CD4-positive, alpha-beta T cell treated with Interleukin-6 for 4 hours (primary cell): Measurements from ENCODE around the gene LMO4.

Experiments used
- DNase-seq: peaks from one replicate; pipeline ENCODE4 v3.0.0-alpha.2; 2020; ENCODE audit warnings: mixed read lengths

The LMO4 gene

GRCh38 chr1:87329051-87329525, 408 bp downstream of the LMO4 start:
- DNase-seq: peak; percentile 42

DNA sequence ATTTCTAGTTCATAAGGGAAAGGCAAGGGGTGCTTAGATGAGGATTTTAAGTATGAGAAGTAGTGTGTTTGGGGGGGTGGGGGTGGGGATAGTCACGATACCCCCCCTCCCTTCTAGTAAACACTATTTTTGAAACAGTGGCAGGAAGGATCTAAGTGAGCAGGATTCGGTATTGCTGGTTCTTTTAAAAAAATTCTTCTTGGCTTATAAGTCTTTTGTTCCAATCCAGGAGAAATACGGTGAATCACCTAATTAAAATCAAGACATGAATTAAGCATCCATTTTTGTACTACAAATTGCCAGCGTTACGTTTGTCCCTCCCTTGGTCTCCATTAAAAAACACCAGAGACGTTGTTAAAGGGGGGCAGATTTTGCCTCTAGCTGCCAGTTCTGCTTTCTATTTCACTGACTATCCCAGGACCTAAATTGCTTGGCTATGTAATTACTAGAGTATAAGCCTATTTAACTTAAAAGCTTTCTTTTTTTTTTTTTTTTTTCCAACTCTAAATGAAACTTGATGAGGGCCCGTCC, 911 bp downstream of the LMO4 start:
- no peak for DNase-seq

DNA sequence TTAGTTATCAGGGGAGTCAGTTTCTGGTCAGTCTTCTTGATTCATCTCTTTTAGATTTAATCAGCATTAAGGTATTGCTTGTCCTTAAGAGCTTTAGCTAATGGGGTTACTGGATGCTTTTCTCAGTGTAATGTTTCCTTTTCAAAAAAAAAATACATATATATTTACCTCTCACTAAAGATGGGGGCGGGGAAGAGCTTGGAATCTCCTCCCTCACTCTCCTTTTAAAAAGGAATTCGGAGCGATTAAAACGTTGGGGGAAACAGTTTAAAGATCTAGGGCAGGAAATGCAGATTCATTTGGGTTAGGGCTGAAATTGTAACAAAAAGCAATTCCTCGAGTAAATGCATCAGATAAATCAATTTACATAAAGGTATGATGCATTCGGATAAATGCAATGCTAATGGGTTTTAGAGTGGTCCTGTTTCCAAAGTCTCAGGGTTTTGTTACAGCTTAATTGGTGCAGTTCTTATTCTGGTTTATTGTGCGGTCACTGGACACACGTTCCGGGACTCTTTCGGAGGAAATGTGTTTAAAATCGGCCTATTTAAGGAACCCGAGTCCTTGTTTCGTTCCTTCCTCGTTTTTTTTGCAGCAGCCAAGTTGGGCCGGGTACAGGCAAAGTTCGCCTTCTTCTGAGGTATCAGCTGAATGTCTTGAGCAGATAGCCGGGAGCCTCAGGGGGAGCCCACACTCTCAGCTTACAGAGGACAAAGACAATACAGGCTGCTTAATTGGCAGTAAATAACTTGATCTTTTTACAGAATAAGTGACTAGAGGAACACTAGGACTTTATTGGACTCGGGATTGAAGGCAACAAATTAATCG, 1.6 kb downstream of the LMO4 start:
- DNase-seq: no peak

GRCh38 chr1:87330885-87331364, 2.2 kb downstream of the LMO4 start:
- peak; percentile 39 for DNase-seq

GRCh38 chr1:87331365-87332241, 2.9 kb downstream of the LMO4 start:
- peak; percentile 86 for DNase-seq

GRCh38 chr1:87333692-87334347, 5.1 kb downstream of the LMO4 start:
- DNase-seq: no peak

DNA sequence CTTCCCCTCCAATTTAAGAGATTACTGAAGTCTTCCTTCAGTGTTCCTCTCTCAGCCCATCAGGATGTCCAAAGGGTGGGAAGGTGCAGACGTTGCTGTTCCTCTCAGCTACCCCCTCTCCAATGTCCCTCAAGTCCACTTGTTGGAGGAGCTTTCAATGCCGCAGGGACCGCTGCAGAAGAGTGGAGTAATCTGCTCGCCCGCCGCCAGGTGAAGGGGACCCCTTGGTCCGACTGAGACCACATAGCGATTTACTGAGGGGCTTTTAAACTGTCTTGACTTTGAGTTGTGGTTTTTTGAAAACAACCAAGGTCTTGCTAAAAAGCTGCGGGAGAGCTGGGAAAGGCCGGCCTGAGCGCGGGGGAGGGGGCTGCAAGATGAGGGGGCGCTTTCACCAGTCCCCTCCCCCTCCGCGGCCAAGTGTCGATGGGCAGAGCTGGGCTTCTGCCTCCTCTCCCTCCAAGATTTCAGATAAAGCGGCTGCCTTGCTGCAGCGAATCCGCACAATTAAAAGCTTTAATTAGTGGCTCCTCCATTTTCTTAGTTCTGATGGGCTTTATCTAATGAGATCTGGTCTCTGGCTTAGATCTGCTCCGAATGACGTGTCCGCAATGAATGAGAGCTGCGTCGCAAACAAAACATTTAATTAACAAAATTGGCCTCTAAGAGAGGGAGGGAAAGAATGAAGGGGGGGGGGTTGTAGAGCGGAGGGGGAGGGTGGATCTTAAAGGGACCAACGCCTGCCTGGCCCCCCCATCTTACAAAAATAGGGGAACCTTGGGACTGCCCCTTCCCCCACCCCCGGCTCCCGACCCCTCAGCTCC, 5.9 kb downstream of the LMO4 start:
- DNase-seq: peak; percentile 40

DNA sequence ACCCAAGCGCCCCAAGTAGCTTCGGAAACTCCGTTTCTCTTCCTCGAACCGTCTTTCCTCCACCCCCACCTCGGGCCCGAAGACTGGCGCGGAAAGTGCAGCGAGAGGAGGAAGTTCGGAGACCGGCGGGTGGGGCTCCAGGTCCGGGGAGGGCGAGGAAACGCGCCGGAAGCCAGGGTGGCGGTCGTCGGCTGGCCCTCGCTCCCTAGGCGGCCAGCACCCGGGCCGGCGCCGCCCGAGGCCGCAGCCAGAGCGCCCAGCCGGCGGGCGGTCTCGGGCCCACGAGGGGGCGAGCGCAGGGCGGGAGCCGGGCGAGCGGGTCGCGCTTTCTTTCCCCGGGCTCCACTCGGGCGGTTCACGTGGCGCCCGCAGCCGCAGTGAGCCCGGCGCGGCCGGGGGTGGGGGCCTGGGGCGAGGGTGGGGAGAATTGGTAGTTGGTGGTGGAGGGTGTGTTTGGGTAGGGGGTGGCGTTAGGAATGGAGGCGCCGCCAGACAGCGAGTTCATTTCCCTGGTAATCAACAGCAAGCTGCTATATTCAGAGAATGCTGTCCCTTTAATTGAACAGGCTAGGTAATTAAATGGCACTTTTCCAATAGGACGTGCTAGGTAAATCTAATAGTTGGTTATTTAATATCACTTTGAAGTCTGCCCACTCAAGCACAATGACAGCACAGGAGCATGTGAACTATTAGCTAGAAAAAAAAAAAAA, 6.7 kb downstream of the LMO4 start:
- peak; percentile 66 for DNase-seq

DNA sequence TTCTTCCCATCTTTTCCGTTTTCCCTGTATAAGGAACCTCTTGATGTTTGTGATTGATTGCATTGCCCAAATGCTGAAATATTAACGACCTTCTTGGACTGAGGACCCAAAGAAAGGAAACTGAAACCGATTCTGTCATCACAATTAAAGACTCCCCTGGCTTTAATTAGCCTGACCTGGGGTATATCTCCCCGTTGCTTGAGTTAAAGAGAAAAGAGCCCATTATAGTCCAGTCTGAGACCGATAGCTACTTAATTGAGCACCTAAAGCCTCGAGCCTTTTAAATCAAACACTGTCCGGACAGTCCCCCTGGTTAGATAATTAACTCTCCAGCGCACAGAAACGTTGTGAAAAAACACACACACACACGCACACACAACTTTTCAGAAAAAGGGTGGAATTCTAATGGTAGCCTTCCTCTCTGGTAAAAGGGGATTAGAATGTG, 8.0 kb downstream of the LMO4 start:
- no peak for DNase-seq

- DNase-seq: no peak
These were observed 8.9 kb downstream of the LMO4 start for GRCh38 chr1:87337606-87338005.

DNA sequence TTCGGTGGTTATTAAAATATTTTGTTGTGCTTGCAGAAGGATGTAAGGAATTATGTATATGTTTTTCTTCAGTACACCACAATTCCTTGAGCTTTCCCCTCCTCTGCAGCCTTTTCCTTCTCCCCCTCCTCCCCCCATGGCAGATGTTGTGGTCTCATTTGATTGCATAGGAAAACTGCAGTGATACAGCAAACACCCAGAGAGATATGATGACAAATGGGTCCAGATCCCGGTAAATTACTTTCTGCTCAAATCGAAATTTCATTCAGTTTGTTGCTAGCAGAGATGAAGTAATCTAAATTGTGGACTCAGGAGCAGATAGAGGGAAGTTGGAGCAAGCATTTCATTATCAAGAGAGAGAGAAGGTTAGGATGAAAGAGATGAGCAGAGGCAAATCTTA, 9.9 kb downstream of the LMO4 start:
- no peak for DNase-seq

- no peak for DNase-seq
These were observed 15.6 kb downstream of the LMO4 start for GRCh38 chr1:87344231-87344630.

- DNase-seq: no peak
These were observed 17.6 kb downstream of the LMO4 start for GRCh38 chr1:87346130-87346814.

DNA sequence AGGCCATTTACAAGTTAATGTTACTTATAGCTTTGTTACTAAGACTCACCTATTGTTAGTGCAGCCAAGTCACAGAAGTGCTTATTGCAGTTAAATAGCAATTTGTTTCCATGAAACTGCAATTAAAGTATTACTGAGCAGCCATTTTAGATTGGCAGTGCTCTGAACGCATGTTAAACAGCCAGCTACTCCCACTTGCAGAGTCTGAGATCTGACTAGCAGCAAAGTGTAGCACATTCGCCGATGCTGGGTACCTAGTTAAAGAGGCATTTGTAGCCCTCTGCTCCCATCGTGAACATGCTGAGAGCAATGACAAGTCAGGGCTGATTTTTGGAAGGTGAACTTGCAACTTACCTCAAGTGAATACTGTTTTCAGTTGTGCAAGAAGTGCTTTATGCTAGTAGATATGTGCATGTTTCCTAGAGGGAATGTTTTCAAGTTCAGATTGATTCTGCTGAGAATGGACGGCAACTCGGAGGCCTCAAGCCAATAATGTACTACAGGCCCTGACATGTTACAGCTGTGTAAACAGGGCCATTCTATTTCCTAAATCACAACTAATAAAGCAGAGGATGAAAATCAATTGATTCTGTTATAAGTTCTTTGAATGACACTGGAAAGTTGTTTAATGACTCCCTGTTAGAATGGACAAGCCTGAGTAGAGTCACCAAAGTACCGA, 19.8 kb downstream of the LMO4 start:
- DNase-seq: no peak

GRCh38 chr1:87349036-87349435, 20.4 kb downstream of the LMO4 start:
- no peak for DNase-seq

- no peak for DNase-seq
These were observed 27.2 kb downstream of the LMO4 start for GRCh38 chr1:87355894-87356293.

DNA sequence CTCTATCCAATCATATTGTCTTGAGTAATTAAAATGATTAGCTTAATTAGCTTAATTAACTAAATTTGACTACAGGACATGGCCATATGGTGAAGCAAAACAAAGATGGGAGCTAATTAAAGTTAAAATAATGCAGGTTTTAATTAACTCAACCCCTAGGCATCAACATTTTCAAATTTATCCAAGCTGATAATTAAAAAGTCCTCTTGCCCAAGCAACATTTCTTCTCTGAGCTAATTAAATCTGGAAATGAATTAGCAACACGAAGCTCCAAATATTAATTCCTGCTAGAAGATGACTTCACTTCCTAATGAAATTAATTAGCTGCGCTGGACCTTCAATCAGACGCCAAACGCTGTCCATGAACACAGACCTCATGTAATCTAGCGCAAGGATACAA, 27.9 kb downstream of the LMO4 start:
- DNase-seq: no peak

- DNase-seq: no peak
These were observed 29.5 kb downstream of the LMO4 start for GRCh38 chr1:87358219-87358618.

DNA sequence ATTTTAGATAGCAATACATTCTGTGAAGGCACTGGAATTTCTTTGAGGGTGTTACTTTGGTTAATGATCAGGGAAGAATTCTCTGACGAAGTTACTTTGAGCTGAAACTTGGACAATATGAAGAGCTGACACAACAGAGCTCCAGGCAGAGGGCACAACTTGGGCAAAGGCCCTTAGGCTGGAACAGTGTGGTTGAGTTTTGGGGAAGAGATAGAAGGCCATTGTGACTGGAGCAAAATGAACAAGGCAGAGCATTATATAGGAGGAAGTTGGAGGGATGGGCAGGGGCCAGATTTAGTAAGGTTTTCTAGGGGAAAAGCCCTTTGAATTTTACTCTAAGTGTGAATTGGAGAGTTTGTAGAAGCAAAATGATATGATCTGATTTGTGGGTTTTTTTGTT, 30.9 kb downstream of the LMO4 start:
- DNase-seq: no peak
